COLO829 (cell line): Measurements from ENCODE around the gene GNL2.
"Not testable (repeated sequence)": the region's sequence is repeated elsewhere in the genome, so short reads cannot be mapped to it uniquely, and the experiment has no call there.

Source experiments
- DNase-seq: peaks from one replicate; pipeline ENCODE4 v3.0.0; 2012; ENCODE audit warnings: low spot score

GNL2 gene

DNA sequence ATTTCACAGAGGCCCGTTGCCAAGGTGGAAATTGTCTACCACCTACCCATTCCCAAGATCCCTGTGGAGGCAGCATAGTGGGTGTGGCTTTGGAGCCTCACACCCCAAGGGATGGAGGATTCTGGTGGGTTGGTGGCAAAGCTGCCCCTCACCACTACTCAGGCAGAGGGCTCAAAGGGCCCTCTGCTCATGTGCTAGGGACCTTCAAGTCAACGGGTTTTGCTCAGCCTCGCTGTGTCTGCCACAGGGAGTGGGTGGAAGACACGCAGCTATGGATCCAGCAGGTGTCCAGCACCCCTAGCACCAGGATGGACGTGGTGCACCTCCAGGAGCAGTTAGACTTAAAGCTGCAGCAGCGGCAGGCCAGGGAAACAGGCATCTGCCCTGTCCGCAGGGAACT, 36.7 kb downstream of the GNL2 start:
- DNase-seq, result no peak

DNA sequence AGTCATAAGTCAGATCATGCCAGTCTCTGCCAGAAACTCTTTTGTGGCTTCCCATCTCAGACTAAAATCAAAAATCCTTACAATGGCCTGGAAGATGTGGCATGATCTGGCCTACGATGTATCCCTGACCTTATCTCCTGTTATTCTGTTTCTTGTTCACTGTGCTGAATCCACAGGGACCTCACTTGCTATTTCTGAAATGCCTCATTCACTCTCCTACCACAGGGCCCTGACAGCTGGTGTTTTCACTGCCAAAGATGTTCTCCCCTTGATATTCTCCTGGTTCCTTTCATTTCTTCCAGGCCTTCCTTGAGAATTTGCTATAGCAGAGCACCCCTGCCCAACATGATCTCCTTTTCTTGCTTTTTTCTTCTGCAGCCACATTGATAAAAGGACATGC, 37.3 kb downstream of the GNL2 start:
- DNase-seq, result no peak

DNA sequence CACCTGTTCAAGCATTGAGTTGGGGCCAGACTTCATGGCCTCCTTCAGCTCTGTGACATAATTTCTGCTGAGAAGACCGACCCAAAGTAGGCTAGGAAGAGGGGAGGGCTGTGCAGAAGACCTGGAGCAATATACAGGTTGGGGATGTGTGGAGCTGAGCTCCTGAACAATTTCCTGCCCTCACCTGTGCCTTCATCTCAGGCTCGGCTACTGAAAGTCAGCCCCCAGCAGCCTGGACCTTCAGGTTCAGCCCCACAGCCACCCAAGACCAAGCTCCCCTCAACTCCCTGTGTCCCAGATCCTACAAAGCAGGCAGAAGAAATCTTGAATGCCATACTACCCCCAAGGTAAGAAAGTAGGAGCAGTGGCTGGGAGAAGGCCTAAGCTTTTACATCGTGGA, 38.3 kb downstream of the GNL2 start:
- no peak for DNase-seq

DNA sequence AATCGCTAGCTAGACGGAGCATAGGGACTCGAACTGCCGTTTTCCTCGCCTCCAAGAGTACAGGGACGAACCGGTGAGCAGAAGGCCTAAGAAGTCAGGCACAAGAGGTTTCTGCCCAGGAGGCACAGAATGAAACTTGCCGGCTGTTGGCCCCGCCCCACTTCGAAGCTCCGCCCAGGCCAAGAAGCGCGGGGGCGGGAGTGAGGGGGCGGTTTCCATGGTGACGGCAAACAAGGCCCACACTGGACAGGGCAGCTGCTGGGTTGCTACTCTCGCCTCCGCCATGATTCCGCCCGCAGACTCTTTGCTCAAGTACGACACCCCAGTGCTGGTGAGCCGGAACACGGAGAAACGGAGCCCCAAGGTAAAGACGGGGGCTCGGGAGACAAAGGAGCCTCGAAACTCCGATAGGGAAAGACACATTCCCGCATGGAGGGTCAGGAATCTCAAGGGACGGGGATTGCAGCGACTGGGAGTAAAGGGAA, 39.0 kb downstream of the GNL2 start, which contains the start of gene DNALI1:
Gene DNALI1 (plus strand): TSS at position 229 of the 485 bp plus-strand sequence. CDS start 55 bp downstream, at position 284.
- DNase-seq, result peak; percentile 44

DNA sequence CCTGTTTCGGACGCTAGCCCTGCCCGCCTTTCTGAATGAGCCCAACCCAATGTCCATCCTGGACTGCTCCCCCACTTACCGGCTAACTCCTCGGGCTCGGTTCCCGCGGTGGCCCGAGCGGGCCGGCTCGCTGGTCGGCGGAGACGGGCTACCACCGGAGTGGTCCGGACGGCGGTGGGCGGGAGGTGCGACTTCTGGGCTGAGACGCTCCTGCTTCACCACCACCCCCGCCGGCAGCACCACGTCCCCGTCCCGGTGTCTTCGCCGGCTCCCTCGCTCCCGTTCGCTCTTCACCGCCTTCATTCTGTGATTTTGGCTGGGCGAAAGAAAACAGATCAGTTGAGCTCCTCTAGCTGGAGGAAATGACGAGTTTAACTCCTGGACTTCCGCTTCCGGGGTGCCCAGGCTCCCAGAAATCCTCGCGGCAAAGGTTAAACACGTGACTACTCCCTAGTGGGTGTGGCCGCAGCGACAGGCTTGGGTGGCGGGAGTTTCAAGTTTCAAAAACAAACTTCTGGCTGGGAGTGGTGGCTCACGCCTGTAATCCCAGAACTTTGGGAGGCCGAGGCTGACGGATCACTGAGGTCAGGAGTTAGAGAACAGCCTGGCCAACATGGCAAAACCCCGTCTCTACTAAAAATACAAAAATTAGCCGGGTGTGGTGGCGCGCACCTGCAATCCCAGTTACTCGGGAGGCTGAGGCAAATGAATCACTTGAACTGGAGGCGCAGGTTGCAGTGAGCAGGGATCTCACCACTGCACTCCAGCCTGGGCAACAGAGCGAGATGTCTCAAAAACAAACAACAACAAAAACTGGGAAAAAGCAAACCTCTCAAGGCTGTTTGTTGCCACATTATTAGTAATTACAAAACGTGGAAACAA, 41.6 kb downstream of the GNL2 start, which contains the start of gene SNIP1:
Gene SNIP1 (minus strand): TSS at position 367 of the 882 bp plus-strand sequence. CDS start 64 bp downstream, at position 303.
- peak; percentile 96 for DNase-seq

DNA sequence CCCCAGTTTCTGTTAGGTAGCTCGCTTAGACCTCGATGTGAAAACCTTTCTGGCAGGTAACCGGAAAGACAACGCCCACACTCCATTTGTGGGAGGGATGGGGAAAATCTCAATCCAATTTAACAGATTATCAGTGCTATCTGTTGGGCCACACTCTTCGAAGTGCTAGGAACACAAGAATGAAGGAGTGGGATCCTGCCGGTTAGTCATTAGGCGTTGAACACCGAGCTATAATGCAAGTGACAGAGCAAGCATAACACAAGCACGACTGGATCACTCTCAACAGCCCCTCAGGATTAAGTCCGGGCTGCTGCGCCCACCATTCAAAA, 42.2 kb downstream of the GNL2 start:
- no peak for DNase-seq

DNA sequence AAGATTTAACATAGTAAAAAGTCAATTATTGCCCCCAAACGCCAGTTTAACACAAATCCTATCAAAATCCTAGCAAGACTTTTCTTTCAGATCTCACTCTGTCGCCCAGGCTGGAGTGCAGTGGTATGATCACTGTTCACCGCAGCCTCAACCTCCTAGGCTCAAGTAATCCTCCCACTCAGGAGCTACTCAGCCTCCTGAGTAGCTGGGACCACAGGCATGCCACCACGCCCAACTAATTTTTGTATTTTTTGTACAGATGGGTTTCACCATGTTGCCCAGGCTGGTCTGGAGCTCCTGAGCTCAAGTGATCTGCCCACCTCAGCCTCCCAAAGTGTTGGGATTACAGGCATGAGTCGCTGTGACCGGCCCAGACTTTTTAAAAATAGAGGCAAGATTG, 46.4 kb downstream of the GNL2 start:
- no peak for DNase-seq

DNA sequence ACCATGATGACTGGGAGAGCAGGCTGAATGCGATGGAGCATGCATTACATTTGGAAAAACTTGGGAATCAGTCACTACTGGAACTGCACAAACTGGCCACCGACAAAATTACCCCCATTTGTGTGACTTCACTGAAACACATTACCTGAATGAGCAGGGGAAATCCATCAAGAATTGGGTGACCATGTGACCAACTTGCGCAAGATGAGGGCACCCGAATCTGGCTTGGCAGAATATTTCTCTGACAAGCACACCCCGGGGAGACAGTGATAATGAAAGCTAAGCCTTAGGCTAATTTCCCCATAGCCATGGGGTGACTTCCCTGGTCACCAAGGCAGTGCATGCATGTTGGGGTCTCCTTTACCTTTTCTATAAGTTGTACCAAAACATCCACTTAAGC, 50.7 kb downstream of the GNL2 start:
- no peak for DNase-seq

DNA sequence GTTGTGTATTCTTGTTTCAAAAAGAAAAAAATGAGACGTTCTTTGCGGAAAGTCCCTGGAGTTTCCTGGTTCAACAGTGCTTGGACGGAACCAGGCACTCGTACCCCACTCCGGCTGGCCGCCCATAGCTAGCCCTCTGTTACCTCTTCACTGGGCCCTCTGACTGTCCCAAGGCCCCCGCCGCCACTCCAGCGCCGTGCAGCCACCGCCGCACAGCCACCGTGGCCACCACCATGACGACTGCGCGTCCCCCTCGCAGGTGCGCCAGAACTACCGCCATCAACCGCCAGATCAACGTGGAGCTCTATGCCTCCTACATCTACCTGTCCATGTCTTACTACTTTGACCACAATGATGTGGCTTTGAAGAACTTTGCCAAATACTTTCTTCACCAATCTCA, 51.2 kb downstream of the GNL2 start:
- no peak for DNase-seq

DNA sequence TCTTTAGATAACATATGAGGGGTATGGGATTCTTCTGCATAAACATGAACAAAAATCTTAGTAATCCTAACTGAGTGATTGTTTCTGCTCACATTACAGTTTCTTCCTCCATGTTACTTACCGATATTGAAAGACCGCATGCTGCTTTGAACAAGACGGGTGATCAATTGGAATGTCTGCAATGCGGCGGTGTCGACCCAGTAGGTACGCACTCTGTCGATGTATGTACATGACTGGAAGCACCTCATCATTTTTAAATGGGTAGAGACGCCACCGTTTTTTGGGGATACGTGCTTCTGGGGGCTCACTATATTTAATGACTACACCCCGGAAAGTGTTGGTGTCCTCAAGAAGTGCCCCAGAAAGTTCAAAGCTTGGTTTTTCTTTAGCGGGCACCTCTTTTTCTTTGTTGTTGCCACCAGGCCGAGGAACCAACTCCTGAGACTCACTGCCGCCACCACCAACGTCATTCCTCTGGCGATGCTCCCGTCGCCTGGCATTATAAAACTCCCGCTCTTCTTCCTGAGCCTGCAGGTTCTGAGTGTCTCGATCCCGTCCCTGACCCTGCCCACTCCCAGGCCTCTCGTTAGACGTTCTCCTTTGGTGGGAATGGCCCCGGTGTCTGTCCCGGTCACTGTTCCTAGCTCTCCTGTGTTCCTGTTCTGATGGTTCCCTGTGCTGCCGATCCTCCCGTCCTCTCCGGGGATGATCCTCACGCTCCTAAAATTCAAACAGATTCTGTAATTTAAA, 55.5 kb downstream of the GNL2 start:
- no peak for DNase-seq

DNA sequence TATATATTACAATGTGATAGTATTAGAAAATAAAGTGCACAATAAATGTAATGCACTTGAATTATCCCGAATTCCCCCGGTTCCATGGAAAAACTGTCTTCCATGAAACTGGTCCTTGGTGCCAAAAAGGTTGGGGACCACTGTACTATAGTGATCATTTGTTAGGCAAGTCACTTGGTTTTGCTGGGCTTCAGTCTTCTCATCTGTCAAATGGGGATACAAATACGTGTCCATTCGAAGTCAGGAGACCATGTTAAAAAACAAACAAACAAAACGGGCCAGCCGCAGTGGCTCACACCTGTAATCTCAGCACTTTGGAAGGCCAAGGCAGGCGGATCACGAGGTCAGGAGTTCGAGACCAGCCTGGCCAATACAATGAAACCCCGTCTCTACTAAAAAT, 56.6 kb downstream of the GNL2 start:
- not testable (repeated sequence) for DNase-seq

DNA sequence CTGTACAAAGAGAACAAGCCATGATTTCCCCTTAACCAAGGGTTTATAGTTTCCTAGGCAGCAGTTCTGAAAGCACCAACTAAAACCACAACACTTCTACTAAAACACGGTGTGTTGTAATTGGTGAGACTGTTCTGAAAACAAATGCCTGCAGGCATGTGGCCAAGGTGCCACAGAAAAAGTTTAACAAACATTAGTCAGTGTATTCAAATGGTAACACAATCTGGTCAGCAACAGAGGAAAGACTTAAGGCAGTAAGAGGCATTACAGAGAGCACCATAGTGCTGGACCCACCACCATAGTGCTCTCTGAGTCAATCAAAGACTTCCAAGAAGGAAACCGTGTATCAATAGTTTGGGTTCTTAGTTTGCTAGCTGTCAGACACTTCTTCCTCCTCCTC, 58.4 kb downstream of the GNL2 start:
- DNase-seq, result no peak

DNA sequence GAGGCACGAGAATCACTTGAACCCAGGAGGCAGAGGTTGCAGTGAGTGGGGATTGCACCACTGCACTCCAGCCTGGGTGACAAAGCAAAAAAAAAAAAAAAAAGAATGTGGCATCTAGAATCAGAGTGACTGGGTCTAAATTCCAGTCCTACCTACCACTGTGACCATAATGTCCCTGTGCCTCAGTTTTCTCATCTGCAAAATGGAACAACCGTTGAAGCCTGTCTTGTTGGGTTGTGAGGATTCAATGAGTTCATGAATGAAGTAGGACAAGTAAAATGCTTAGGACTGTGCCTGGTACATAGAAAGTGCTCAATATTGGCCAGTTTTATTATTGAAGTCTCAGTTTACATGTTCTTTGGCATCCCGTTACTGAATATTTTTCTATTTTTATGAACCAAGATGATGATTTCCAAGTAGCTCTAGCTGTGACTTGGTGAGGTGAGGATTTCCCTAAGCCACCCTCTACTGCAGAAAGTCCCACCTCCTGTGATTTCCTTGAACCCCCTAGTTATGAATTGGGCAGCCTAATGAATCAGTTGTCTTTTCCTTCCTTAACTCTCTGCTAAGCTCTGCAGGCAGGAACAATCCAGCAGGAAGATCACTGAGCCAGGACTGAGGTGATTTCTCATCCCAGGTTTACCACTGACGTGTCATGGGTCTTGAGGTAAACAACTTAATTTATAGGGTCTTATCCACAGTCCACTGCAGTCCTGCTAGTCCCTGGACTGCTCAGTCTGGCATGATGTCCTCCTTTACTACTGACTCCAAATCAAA, 62.2 kb downstream of the GNL2 start:
- DNase-seq, result no peak

DNA sequence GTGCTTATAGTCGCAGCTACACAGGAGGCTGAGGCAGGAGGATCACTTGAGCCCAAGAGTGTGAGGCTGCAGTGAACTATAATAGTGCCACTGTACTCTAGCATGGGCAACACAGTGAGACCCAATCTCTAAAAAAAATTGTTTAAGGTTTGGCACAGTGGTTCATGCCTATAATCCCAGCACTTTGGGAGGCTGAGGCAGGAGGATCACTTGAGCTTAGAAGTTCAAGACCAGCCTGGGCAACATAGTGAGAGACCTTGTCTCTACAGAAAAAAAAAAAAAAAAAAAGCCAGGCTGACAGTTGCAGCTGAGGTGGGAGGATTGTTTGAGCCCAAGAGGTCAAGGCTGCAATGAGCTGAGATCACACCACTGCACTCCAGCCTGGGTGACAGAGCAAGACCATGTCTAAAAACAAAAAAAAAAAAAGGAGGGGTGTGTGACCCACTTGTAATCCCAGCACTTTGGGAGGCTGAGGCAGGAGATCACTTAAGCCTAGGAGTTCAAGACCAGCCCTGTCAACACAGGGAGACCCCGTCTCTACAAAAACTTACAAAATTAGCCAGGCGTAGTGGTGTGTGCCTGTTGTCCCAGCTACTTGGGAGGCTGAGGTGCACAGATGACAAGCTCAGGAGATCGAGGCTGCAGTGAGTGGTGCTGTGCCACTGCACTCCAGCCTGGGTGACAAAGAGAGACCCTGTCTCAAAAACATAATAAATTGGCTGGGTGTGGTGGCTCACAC, 63.1 kb downstream of the GNL2 start:
- DNase-seq, result not testable (repeated sequence)

DNA sequence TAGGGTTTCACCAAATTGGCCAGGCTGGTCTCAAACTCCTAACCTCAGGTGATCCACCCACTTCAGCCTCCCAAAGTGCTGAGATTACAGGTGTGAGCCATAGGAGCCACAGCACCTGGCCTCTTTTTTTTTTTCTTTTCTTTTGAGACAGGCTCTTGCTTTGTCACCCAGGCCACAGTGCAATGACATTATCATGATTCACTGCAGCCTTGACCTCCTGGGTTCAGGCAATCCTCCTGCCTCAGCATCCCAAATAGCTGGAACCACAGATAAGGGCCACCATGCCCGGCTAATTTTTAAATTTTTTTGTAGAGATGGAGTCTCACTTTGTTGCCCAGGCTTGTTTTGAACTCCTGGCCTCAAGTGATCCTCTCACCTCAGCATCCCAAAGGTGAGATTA, 65.8 kb downstream of the GNL2 start:
- not testable (repeated sequence) for DNase-seq

DNA sequence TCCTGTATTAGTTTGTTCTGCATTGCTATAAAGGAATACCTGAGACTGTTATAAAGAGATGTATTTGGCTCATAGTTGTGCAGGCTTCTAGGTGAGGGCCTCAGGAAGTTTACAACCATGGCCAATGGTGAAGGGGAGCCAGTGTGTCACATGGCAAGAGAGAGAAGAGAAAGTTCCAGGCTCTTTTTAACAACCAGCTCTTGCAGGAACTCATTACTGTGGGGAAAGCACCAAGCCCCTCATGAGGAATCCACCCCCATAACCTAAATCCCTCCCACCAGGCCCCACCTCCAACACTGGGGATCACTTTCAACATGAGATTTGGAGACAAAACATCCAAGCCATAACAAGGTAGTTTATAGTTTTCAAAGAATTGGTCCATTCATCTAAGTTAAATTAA, 76.1 kb downstream of the GNL2 start:
- no peak for DNase-seq

DNA sequence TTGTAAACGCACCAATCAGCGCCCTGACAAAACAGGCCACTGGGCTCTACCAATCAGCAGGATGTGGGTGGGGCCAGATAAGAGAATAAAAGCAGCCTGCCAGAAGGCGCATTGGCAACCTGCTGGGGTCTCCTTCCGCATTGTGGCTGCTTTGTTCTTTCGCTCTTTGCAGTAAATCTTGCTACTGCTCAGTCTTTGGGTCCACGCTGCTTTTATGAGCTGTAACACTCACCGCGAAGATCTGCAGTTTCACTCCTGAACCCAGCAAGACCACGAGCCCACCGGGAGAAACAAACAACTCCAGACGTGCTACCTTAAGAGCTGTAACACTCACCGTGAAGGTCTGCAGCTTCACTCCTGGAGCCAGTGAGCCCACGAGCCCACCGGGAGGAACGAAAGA, 76.8 kb downstream of the GNL2 start:
- not testable (repeated sequence) for DNase-seq

DNA sequence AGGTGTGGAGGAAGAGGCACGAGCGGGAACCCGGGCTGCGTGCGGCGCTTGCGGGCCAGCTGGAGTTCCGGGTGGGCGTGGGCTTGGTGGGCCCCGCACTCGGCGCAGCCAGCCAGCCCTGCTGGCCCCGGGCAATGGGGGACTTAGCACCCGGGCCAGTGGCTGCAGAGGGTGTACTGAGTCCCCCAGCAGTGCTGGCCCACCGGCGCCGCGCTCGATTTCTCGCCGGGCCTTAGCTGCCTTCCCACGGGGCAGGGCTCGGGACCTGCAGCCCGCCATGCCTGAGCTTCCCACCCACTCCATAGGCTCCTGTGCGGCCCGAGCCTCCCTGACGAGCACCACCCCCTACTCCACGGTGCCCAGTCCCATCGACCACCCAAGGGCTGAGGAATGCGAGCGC, 77.5 kb downstream of the GNL2 start:
- DNase-seq, result not testable (repeated sequence)

DNA sequence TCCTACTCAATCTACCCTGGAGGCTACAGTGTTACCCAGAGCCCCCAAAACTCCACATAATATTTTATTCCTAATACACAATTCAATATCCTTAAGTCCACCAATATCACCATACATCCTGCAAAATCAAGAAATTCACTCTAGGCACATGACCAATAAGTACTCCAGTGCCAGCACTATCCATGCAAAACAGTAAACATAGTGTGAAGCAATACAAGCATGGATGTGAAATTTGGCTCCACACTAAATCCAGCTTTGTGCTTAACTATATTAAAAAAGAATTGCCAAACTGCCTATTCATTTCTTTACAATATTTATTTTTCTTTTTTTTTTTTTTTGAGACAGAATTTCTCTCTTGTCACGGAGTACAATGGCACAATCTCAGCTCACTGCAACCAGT, 78.2 kb downstream of the GNL2 start:
- DNase-seq, result no peak
